Metanephros (tissue), 1 donor: ENCODE measurements around the gene MYO15B. TPM values are rescaled to one million over a fixed set of nuclear protein-coding genes. Genes with fewer than 3 reads are reported as not detected.

Experiments
- total RNA-seq: library from RNA; depleted of rRNA; stranded (reverse); fragments of >200 nt; gene quantifications from one replicate; pipeline ENCODE4 v1.2.3, GENCODE V29; 2014

Gene MYO15B
- total RNA-seq = 260 TPM

GRCh38 chr17:75587675-75588595, at the start of gene MYO15B:
Gene MYO15B (plus strand): TSS chr17:75587800. CDS start chr17:75588058, 258 bp downstream.

GRCh38 chr17:75632863-75633485, 45.4 kb downstream of the MYO15B start, which contains the start of gene SMIM5:
Gene SMIM5 (plus strand): TSS chr17:75633434. CDS start chr17:75640202, 6,768 bp downstream.

GRCh38 chr17:75666959-75667790, 79.6 kb downstream of the MYO15B start, which contains the start of the genes RECQL5 and SAP30BP:
Gene RECQL5 (minus strand): TSS chr17:75667154. CDS start chr17:75666557, 597 bp downstream.
Gene SAP30BP (plus strand): TSS chr17:75667338. CDS start chr17:75667373, 35 bp downstream.

Other genes with a start within 250 kb of the MYO15B start
- gene GRB2, start 182.1 kb upstream of the MYO15B start, total RNA-seq = 96.6 TPM
- 96.0 TPM for gene TMEM94, start 131.2 kb upstream of the MYO15B start, total RNA-seq
- gene CASKIN2, start 72.3 kb upstream of the MYO15B start, total RNA-seq = 31.7 TPM
- gene TSEN54, start 71.3 kb upstream of the MYO15B start, total RNA-seq = 23.6 TPM
- gene LLGL2, start 62.1 kb upstream of the MYO15B start, total RNA-seq = 74.6 TPM
- 20.1 TPM for gene SMIM5, start 45.6 kb downstream of the MYO15B start, total RNA-seq
- gene RECQL5, start 79.4 kb downstream of the MYO15B start, total RNA-seq = 36.8 TPM
- gene SAP30BP, start 79.5 kb downstream of the MYO15B start, total RNA-seq = 38.3 TPM
- gene ITGB4, start 133.7 kb downstream of the MYO15B start, total RNA-seq = 9.5 TPM
- 31.0 TPM for gene GALK1, start 177.4 kb downstream of the MYO15B start, total RNA-seq
- gene UNK, start 197.0 kb downstream of the MYO15B start, total RNA-seq = 60.3 TPM